DOHH2 (cell line): ENCODE measurements around the gene IQSEC1.

Experiments
- H3F3A ChIP-seq: fragments of 200-600 bp; sonication (generic), shearing (Covaris generic); 2 replicates; pipeline ENCODE4 v1.6.0; 2016; ENCODE audit warnings: antibody characterized with exemption, mild to moderate bottlenecking; ENCODE audit not compliant: control insufficient read depth, insufficient read depth
- H3K27ac ChIP-seq: fragments of 200-600 bp; sonication (generic); 2 replicates; pipeline ENCODE4 v1.5.1; 2014; ENCODE audit warnings: low read depth, mild to moderate bottlenecking, low read length, moderate library complexity
- H3K27me3 ChIP-seq: fragments of 200-600 bp; sonication (generic); 2 replicates; pipeline ENCODE4 v1.6.1; 2014; ENCODE audit warnings: mild to moderate bottlenecking, low read length, mixed read lengths; ENCODE audit not compliant: control insufficient read depth
- H3K36me3 ChIP-seq: fragments of 200-600 bp; sonication (generic); 2 replicates; pipeline ENCODE4 v1.6.1; 2014; ENCODE audit warnings: mild to moderate bottlenecking, low read length, moderate library complexity, mixed read lengths; ENCODE audit not compliant: control insufficient read depth
- H3K4me1 ChIP-seq: fragments of 200-600 bp; sonication (generic); 2 replicates; pipeline ENCODE4 v1.6.1; 2014; ENCODE audit warnings: mild to moderate bottlenecking, low read length, mixed read lengths; ENCODE audit not compliant: control insufficient read depth
- H3K4me2 ChIP-seq: fragments of 200-600 bp; sonication (generic); 2 replicates; pipeline ENCODE4 v1.6.0; 2014; ENCODE audit warnings: mild to moderate bottlenecking, low read length, moderate library complexity
- H3K4me3 ChIP-seq: fragments of 200-600 bp; sonication (generic); 2 replicates; pipeline ENCODE4 v1.5.1; 2014; ENCODE audit warnings: mild to moderate bottlenecking, low read length, mixed read lengths
- H3K79me2 ChIP-seq: fragments of 200-600 bp; sonication (generic); 2 replicates; pipeline ENCODE4 v1.6.1; 2014; ENCODE audit warnings: mild to moderate bottlenecking, low read length, mixed read lengths; ENCODE audit not compliant: control insufficient read depth
- H3K9me2 ChIP-seq: fragments of 200-600 bp; sonication (generic); replicated peaks from 2 replicates; pipeline ENCODE4 v1.6.1; 2014; ENCODE audit warnings: mild to moderate bottlenecking, low read length, mixed read lengths; ENCODE audit not compliant: control insufficient read depth
- H3K9me3 ChIP-seq: fragments of 200-600 bp; sonication (generic); 2 replicates; pipeline ENCODE4 v1.6.1; 2014; ENCODE audit warnings: antibody characterized with exemption, low read length, mixed read lengths; ENCODE audit not compliant: control insufficient read depth, insufficient read depth
- H4K20me1 ChIP-seq: fragments of 200-600 bp; sonication (generic); 2 replicates; pipeline ENCODE4 v1.6.0; 2014; ENCODE audit warnings: low read depth, mild to moderate bottlenecking, antibody characterized with exemption, low read length, moderate library complexity; ENCODE audit not compliant: control insufficient read depth, insufficient read depth
- CTCF ChIP-seq: fragments of 200-600 bp; sonication (generic); IDR thresholded peaks from one replicate; pipeline ENCODE4 v1.5.1; 2014; ENCODE audit warnings: antibody characterized with exemption, mild to moderate bottlenecking, low read depth, low read length; ENCODE audit not compliant: poor library complexity, severe bottlenecking
- EZH2phosphoT487 ChIP-seq: fragments of 200-600 bp; sonication (generic); IDR thresholded peaks from 2 replicates; pipeline ENCODE4 v1.6.1; 2017; ENCODE audit warnings: borderline replicate concordance, mild to moderate bottlenecking, antibody characterized with exemption, low read length, moderate library complexity, mixed read lengths

The IQSEC1 gene

DNA sequence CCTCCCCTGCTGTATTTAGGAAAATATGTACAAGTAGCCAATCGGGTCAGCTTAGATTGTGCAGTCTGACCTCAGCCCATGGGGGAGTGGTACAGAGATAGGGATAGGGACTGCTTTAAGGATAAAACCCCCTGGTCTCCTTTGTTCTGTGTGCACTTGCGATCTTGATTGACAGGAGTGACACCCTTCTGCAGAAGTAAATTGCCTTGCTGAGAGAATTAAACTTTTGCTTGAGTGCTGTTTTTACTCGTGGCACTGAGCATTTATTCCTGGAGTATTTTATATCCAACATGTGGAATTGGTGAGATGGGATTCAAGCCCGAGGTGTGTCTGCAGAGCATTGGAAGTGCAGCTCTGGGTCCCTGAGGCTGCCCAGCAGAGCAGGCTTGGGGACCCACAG, 208.0 kb downstream of the IQSEC1 start:
- H3K4me3 ChIP-seq, result no peak overlapping the region
- H3K9me3 ChIP-seq, result no peaks in the 10 kb centered on the region
- no peaks in the 10 kb centered on the region for H3K36me3 ChIP-seq
- no peaks in the 10 kb centered on the region for H3K9me2 ChIP-seq
- H4K20me1 ChIP-seq, result no peaks in the 10 kb centered on the region
- H3K4me1 ChIP-seq, result peaks cover 11% of the 10 kb centered on the region
- H3K79me2 ChIP-seq, result no peaks in the 10 kb centered on the region
- peaks cover 15% of the 10 kb centered on the region for H3K27me3 ChIP-seq
- no peak overlapping the region for H3K27ac ChIP-seq
- H3K4me2 ChIP-seq, result no peak overlapping the region
- H3F3A ChIP-seq, result no peaks in the 10 kb centered on the region
- TF ChIP-seq CTCF (no peak), EZH2phosphoT487 (no peak)

DNA sequence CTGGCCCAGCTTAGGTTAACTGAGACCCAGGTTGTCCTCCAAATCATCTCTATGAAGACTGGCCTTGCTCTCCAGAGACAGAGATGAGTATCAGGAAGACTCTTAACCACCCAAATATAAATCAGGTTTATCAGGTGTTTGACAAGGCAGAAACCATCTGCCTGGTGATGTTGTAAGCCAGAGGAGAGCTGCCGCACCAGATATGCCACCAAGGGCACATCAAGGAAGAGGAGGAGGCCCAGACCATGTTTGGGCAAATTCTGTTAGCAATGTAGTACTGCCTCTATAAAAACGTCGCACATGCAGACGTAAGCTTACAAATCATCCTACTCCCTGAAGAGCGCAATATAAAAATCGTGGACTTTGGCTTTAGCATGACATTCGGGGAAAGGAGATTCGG, 210.8 kb downstream of the IQSEC1 start:
- TF ChIP-seq EZH2phosphoT487 (no peak), CTCF (no peak)
- Histone ChIP-seq H3K9me2 (no peaks in the 10 kb centered on the region), H3K27ac (no peak overlapping the region), H3K9me3 (no peaks in the 10 kb centered on the region), H3K4me1 (no peaks in the 10 kb centered on the region), H3K4me3 (no peak overlapping the region), H3K4me2 (no peak overlapping the region), H3K27me3 (0 out of 2 replicates have a peak, but pooled peaks cover 2% of the 10 kb centered on the region), H3F3A (no peaks in the 10 kb centered on the region), H4K20me1 (no peaks in the 10 kb centered on the region), H3K36me3 (no peaks in the 10 kb centered on the region), H3K79me2 (no peaks in the 10 kb centered on the region)

GRCh38 chr3:12861611-12862010, 211.6 kb downstream of the IQSEC1 start:
- Histone ChIP-seq H3K27ac (no peak overlapping the region), H3K9me2 (no peaks in the 10 kb centered on the region), H3K36me3 (no peaks in the 10 kb centered on the region), H3K4me1 (no peaks in the 10 kb centered on the region), H3K27me3 (peaks cover 2% of the 10 kb centered on the region; the same call in 1 of the 2 replicates), H3F3A (no peaks in the 10 kb centered on the region), H3K4me2 (no peak overlapping the region), H3K79me2 (no peaks in the 10 kb centered on the region), H4K20me1 (no peaks in the 10 kb centered on the region), H3K4me3 (no peak overlapping the region), H3K9me3 (no peaks in the 10 kb centered on the region)
- TF ChIP-seq EZH2phosphoT487 (no peak), CTCF (no peak)
